Measurements from ENCODE around the gene GPR107.
A peak's percentile ranks its signal among the peaks of the same experiment; 100 is the strongest.

GPR107 gene

DNA sequence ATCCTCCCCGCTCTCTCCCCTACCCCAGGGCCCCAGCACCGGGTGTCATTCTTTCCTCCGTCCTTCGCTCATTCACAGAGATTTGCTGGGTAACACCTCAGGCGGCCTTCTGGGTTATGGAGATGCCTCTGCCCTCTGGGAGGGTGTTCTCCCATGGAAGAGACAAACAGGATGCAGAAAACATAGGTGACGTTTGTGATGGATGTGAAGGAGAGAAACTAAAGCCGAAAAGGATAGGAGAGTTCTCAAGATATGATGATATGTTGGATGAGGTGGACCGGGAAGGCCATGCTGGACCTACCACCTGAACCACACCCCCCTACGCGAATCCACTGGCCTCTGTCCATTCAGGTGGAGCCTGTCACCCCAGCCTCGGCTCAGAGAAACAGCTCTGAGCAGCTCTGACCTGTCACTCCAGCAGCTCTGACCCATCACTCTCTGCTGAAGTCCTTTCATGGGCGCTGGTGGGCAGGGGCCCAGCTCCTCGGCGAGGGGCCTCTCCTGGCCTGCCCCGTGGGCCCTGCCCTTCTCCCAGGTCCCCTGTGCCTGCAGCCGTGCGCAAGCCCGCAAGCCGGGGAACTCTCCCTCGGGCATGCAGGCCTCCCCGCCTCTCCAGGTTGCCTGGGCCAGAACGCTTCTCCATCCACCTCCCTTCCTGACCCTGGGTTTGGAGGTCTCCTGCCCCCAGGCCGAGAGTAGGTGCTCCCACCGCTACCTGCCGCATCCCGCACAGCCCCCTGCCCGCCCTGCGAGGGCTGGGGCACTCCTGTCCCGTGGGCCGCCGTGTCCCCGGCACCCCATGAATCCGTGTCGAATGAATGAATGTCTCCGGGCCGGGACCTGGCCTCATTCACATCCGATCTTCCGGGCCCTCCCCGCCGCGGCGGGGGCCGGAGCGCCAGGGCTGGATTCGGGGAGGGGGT lies 117.8 kb downstream of the GPR107 start:
- DNase-seq: no peak

DNA sequence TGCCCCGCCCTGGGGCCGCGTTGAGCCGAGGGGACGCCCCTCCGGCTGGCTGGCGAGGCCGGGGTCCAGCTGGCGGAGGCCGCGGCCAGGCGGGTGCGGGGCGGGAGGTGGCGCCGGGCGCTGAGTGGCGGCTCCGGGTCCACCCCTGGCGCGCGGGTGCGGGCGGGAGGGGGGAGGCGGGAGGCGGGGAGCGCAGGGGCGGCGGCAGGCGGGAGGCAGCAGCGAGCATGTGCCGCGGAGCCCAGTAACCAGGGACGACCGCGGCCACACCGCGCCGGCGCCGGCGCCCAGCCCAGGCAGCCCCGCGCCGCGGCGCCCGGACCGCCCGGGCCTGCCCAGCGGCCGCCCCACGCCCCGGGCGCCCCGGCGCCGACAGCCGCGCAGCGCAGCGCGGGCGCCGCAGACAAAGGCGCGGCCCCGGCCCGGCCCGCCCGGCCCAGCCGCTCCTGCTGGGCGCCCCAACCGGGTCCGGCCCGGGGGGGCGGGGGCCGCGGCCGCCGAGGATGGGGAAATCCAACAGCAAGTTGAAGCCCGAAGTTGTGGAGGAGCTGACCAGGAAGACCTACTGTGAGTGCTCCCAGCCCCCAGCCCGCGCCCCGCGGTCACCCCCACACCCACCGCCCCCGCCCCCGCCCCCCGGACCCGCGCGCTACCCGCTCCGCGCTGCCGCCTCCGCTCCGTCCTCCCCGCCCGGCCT lies 118.6 kb downstream of the GPR107 start, which contains the start of gene NCS1:
TSS of gene NCS1 (plus strand) at position 244 of the 697 bp plus-strand sequence. CDS start at position 504, 260 bp downstream.
- peak; percentile 54 for DNase-seq

DNA sequence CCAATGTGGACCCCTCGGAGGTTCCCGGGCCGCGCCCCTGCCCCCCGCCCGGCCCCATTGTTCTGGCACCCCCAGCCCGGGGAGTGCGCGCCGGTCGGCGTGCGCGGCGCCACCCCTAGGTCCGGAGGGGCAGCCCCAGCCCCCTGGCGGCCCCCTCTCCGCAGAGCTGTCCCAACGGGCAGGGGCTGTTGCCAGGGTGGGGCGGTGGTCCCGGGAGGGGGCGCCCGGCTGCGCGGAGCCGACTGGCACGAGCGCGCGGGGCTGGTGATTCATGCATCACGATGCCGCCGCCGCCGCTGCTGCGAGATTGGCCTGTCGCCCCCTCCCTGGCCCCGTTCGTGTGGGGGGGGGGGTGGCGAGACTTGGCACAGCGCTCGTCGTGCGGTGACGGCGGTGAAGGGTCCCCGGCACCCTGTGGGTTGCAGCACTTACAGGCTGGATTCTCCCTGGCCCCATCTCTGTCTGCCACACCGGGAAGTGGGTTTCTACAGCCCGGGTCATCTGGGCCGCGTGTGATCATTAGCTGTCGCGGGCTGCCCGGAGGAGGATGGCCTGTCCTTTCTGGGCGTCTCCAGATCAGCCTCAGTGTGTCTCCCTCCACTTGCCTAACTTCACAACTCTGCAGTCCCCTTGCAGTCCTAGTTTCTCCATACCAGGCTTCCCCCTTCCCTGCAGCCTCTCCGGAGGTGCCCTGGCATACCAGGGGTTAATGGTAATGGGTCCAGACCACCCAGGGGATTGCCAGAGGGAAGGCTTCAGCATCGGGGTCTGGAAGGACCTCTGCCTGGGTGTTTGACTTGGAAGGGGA lies 119.4 kb downstream of the GPR107 start:
- no peak for DNase-seq

DNA sequence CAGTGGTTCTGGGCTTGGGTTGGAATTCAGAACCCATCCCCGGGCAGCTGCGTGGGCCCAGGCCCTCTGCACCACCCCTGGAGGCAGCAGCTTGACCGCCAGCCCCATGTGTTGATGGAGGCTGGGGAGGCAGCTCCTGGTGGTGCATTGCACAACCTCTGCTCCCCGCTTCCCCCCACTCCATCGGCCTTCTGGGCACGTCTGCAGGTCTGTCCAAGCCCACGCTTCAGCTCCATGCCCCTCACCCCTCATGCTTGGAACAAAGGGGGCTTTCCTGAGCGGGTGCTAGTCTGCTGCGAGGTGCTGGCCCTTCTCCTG lies 119.9 kb downstream of the GPR107 start:
- no peak for DNase-seq

DNA sequence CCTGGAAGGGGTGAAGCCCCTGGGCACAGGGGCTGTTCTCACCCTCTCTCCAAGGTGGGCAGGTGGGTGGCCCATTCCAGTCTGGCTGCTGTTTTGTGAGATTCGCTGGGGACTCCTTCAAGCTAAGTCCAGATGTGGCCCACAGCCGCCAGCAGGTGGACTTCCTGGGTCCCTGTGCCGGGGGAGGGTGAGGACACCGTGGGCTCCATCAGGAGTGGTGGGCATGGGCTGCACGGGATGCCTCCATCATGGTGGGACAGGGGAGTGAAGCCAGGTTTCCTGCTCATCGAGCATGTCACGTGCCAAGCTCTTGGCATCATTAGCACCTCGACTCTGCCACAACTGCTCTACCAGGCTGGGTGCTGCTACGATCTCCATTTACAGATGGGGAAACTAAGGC lies 120.3 kb downstream of the GPR107 start:
- DNase-seq: no peak

DNA sequence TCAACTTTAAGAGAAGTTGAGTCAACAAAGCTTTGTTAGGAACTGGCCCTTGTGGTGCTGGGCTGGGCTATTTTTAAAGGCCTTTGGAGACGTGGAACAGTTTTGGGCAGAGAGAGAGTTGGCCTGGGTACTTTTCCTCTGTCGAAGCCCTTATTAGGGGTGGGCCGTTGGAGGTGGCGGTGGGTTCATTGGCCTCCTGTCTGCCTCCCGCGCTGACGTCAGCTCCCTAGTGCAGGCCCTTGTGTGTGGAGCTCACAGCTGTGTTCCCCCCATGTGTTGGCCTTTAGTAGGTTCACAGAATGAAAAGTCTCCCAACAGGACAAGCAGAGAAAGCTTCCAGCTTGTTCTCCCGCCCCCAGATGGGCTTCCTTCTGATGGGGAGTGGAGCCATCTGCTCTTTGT lies 121.2 kb downstream of the GPR107 start:
- no peak for DNase-seq

DNA sequence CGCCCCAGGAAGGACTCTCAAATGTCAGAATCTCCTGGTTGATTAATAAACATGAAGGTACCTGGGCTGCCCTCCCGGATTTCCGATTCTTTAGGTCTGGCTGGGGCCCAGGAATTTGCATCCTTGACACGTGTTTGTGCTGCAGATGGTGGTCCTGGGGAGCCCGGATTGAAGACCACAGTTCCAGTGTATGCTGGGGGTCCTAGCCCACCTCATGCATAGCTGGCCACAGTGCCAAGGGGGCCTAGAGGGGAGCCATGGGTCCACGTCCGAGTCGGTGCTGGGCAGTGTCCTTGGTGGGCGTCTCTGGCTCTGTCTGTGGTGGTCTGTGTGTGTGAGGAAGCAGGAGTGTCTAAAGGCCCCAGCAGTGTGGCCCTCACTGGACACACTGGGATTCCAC lies 121.6 kb downstream of the GPR107 start:
- DNase-seq: no peak

DNA sequence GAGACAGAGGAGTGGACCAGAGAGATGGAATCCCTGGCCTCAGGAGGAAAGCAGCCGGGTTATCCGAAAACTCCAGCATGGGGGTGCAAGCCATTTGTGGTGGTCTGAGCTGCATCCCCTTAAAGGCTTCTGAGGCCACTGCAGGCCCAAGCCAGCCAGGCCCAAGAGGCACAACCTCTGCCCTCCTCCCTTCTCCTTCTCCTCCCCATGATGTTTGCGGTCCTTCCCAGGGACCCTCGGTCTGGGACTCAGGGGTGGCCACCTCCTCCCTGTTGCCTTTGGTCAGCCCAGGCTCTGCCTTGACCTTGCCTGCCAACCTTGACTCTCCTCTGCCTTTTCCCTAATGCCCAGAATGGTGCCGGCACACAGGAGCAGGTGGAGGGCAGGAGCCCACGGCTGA lies 123.1 kb downstream of the GPR107 start:
- DNase-seq: no peak

DNA sequence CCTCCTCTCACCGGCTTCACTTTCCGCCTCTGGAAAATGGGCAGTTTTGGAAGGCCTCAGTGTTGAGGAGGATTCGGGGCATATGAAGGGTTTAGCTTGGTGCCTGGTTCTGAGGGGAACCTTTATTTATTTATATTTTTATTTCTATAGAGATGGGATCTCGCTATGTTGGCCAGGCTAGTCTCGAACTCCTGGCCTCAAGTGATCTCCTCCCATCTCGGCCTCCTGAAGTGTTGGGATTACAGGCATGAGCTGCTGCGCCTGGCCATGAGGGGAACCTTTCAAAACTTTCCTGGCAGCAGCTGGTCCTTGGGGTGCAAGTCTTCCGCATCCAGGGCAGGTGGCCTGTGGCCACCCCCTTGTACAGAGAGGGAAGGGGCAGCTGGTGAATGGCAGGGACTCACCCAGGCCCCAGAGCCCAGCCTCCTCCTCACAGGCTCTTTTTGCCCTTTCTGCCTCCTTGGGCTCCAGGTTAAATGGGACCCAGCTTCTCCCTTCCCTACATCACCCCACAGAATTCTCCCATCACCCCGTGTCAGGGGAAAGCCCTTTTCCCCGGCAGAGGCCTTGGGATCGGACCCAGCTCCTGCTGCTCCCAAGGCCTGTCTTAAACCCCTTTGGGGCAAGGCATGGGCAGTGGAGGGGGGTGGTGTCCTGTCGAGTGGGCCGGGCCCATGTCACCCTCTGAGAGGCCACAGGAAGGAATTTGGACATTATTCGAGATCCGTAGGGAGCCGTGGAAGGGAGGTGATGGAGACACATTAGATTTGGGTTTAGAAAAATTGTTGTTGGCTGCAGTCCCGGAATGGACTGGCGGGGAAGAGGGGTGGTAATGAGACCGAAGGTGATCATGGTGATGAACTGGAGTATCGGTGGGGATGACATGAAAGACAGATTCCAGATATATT lies 124.4 kb downstream of the GPR107 start:
- no peak for DNase-seq

DNA sequence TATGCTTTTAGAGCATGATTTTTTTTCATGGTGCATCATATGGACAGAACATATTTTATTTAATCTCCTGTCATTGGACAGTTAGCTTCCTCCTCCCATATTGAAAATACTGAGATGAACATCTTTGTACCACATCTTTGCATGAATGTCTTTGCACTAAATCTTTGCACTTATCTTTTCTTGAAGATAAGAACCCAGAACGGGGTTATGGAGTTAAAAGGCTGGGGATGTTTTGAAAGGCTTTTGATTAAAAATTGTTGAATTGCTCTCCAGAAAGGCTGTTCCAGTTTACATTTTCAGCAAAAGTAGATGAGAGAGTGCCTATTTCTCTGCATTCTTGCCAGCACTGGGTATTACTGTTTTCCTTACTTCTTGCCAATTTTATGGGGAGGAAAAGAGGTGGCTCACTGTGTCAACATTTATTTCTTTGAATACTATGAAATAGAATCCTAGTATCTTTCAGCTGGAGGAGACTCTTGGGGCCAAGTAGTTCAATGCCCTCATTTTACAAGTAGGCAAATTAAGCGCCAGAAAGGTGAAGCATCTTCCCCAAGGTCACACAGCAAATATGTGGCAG lies 125.7 kb downstream of the GPR107 start:
- DNase-seq: no peak

DNA sequence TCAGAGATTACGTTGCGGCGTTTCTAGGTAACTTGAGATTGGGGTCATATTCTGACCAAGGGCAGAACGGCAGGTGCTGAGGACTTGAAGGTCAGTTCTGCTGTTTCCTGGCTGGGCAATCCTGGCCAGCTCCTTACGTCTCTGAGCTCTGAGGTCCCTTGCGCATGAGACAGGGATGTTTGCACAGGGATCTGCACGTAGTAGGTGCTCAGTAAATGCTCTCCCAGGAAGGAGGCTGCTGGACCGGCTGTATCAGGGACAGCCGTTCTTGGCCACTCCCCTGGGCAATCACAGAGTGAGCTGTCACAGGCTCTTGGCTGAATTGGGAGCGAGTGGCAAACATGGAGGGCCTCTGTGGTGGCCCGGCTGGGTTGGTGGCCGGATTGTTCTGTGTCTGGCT lies 126.8 kb downstream of the GPR107 start:
- DNase-seq: no peak

DNA sequence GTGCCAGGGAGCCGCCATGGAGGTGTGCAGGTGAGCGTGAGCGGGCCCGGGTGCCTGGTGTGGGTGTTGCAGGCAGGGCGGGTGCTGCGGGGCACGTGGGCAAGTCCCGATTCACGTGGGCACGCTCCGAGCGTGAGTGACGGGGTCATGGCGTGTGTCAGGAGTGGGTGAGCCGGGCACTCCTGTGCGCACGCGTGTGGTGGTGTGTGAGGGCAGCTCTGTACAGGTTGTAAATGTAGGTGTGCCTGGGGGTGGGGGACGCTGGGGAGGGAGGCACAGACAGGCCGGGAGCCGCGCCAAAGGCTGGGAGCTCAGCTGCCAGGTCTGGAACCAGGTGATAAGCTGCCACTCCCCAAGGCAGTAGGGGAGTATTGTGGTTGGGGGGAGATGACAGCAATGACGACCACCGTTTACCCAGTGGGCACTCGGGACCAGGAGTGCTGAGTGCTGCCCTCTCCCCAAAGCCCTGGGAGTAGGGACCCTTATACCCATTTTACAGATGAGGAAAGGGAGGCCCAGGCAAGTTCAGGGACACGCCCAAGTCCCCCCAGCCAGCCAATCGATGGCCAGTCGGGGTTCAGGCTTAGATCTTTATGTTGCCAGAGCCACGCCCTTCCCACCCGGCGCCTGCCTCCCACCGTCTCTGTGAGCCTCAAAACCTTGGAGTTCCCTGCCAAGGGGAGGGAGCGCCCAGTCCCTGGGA lies 128.1 kb downstream of the GPR107 start:
- no peak for DNase-seq

DNA sequence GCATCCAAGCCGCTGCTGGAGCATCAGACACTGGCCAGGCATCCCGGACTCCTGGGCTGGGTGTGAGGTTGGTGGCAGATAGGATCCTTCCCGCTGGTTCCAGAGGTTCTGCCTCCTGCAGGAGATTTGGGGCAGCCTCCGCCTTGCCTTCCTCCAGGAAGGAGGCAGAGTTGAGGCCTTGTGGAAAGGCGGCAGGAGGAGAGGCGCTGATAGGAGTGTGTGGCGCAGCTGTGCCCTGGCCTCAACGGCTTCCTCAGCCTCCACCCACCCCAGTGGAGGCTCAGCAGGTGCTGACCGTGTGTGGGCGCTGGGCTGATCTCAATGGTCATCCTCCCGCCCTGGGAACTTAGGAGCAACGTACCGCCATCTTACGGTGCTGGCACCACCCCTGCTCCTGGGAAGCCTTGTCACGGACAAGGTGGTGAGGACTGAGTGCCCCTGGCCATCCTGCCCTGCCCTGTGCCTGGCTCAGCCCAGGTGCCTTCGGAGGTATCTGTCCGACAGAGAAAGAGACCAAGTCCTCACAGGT lies 128.7 kb downstream of the GPR107 start:
- DNase-seq: no peak

DNA sequence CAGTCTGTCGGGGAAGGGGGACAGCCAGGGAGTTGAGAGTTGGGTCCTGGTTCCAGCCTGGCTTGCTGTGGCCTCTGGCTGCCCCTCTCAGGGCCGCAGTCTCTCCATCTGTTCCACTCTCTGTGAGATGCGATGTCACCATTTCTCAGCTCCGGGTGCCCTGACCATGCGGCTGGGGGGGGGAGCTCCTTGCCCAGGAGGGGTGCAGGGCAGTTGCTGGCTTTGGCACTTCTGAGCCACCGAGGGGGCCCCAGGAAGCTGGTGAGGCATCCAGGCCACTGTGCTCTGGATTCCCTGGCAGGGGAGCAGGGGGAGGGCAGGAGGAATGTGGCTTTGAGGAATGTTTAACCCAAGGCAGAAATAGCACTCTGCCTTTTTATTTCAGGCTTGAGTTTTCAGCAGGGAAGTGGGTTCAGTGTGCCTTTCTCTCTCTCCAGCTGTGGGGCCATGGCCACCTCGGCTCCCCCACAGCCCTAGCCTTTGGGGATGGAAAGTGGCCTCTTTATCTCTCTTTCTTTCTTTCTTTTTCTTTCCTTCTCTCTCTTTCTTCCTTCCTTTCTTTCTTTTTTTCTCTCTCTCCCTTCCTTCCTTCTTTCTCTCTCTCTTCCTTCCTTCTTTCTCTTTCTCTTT lies 129.5 kb downstream of the GPR107 start:
- DNase-seq: peak; percentile 67

DNA sequence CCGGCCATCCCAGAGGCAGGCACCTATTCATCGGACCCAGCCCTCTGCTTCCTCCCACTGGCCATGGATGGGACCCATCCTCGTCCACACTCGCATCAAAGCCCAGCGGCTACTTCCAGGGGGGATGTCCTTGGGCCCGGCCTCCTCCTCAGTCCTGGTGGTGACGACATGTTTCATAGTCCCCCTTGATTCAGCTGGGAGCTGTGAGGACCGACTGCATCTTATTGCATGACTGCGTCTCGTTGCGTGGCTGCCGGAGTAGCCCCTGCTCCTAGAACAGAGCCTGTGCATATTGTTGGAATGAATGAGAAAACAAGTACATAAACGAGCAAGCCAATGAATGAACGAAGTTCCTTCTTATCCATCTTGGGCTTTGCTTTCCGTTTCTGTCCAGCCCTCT lies 131.3 kb downstream of the GPR107 start:
- no peak for DNase-seq

DNA sequence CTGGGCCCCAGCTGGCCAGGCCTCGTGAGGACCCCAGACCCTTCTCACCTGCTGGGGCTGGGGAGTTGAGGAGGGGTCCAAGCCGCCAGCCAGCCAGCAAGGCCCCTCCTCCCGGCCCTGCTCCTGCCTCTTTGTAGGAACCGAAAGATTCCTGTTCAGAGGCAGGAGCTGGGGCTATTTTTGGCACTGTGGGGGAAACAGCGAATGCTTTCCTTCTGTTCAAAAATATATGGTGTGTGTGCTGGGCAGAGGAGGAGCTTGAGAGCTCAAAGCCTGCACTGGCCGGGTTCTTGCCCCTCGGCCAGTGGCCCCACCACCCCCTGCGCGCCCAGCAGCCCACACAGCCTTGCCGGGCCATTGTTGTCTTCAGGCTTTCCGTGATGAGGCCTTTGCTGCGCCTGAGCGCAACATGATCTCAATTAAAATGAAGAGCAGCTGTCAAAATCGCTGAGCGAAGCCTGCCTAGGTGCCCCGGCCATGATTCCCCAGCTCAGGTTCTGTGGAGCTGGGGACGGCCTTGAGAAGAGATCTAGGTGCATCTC lies 131.9 kb downstream of the GPR107 start:
- no peak for DNase-seq

DNA sequence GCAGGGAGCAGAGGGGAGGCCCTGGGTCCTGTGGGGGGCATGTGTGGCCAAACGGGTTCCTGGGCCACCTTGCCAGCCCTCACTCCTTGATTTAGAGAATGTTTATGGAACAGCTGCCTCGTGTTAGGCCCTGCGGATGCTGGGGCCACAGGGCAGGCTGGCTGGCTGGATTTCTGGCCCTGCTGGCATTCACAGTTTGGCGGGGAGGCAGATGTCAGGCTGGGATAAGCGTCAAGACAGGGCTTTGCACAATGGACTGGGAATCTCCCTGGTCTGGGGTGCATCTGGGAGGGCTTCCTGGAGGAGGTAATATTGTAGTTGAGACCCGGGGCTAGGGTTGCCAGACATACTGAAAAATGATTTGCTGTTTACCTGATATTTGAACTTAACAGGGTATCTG lies 132.3 kb downstream of the GPR107 start:
- DNase-seq: no peak

DNA sequence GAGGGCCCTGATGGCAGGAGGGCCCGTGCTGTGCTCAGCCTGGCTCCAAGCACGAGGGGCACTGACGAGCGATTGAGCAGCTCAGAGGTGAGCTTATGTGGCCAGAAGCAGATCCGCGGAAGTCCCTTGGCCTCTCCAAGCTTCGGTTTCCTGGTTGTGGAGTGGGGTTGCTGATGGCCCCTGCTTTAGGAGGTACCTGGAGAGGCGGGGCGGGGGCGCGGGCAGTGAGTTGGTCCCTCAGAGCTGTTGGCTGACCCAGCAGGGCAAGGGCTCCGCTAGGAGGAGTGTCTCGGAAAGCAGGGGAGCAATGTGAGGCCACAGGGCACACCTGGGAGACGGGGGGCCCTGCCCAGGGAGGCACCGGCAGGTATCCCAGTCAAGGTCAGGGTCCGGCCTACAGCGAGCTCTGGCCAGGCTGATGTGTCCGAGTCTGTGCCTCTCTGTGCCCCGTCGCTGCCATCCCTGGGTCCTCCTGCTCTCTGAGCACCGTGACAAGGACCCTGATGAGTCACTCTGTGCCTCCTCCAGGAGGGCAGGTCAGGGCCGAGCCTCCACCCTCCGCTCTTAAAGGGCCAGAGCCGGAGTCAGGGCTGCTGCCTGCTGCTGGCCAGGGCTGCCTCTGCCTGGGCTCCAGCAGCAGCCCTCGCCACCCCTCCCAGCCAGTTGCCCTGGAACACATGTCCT lies 133.3 kb downstream of the GPR107 start:
- no peak for DNase-seq

DNA sequence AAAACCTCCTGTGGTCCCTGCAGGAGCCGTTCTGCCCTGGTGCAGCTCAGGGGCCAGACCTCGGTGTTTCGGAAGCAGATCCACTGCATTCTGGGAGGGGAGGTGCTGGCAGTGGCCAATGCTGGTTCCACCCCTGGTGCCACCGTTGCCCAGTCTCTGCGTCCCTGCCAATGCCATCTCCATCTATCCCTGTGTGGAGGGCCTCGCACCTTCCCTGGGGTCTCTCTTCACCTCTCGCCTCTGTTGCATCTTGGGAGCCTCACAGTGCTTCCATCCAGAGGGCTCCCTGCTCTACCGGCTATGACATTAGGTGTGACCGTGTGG lies 133.8 kb downstream of the GPR107 start:
- DNase-seq: no peak
